ENCODE measurements around the gene SF1. TPM values are rescaled to one million over a fixed set of nuclear protein-coding genes. Genes with fewer than 3 reads are reported as not detected.
A peak's percentile ranks its signal among the peaks of the same experiment; 100 is the strongest.

Gene SF1
- total and polyA plus RNA-seq, 12 donors: 76.2 to 395 (median 213) TPM

DNA sequence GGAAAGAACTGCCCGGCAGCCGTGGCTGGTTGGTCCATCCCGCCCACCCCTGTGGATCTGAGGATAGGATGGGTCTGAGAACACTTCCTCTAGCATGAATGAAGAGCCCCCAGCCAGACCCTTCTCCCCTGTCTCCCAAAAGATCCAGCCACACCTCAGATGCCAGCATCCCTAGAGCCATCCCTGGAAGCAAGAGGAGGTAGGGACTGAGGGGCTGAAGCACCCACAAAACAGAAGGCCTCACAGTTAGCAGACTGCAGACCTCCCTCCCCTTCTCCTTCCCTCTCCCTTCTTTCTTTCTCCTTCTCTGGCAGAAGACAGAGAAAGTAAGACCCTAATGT, 57.0 kb downstream of the SF1 start:
- H3K9me3 ChIP-seq (replicated peaks in 1 of 3): no peaks in the 10 kb centered on the region
- TF ChIP-seq POLR2A (IDR thresholded peaks at IDR 0.05): no peak
- TF ChIP-seq, protein P1, sequence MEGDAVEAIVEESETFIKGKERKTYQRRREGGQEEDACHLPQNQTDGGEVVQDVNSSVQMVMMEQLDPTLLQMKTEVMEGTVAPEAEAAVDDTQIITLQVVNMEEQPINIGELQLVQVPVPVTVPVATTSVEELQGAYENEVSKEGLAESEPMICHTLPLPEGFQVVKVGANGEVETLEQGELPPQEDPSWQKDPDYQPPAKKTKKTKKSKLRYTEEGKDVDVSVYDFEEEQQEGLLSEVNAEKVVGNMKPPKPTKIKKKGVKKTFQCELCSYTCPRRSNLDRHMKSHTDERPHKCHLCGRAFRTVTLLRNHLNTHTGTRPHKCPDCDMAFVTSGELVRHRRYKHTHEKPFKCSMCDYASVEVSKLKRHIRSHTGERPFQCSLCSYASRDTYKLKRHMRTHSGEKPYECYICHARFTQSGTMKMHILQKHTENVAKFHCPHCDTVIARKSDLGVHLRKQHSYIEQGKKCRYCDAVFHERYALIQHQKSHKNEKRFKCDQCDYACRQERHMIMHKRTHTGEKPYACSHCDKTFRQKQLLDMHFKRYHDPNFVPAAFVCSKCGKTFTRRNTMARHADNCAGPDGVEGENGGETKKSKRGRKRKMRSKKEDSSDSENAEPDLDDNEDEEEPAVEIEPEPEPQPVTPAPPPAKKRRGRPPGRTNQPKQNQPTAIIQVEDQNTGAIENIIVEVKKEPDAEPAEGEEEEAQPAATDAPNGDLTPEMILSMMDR (IDR thresholded peaks at IDR 0.05): no peak

DNA sequence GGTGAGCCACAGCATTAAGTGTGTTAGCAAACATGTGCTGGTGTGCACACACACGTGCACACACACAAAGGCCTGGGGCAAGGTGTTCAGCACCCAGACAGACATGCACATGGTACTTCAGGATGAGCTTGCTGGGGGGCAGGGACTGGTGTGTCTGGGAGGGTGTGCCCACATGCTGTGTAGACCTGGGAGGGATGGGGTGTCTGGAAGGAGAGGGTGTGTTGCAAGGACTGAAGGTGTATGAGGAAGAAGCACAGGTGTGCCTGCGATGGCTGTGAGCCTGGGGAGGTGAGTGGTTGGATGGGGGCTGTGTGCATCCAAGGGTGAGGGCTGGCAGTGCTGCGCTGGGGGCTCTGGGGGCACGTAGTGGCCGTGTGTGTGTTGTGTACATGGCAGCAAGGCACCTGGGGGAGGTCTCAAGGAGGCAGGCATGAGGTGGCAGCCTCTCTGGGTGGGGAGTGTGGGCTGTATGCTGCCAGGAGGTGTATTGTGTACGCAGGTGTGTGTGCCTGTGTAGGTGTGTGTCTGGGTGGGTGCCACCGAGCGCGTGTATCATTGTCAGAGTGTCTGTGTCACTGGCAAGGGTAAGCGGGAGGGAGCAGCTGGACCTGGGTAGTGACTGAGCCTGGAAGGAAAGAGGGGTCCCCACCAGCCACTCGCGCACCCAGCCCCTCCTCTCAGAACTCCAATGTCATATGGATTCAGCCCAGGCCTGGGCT, 57.5 kb downstream of the SF1 start:
- WGBS, 4 donors: 74 to 80% (median 75%) methylated on average over 11 to 12 of the region's 12 CpGs

More for the DNA sequence above, 57.0 kb downstream of the SF1 start:
- no peak for DNase-seq
- H3K36me3 ChIP-seq (replicated peaks in 1 of 2): no peaks in the 10 kb centered on the region
- H3K27ac ChIP-seq: no peak overlapping the region
- peaks cover 20% of the 10 kb centered on the region for H3K27me3 ChIP-seq
- peaks cover 3 to 6% of the 10 kb centered on the region in 2 donors for H3K4me1 ChIP-seq (replicated peaks in 1 of 2)
- intact Hi-C loops (cut with DNase I): loop anchor here in 1 of 2 donors (5.0 kb wide), 1 partner anchor 34 kb away; no protein-coding TSS in a partner anchor
- WGBS, 4 donors: 50 to 83% (median 66%) methylated on average over 2 to 3 of the region's 3 CpGs
- no peak overlapping the region for H3K4me3 ChIP-seq

DNA sequence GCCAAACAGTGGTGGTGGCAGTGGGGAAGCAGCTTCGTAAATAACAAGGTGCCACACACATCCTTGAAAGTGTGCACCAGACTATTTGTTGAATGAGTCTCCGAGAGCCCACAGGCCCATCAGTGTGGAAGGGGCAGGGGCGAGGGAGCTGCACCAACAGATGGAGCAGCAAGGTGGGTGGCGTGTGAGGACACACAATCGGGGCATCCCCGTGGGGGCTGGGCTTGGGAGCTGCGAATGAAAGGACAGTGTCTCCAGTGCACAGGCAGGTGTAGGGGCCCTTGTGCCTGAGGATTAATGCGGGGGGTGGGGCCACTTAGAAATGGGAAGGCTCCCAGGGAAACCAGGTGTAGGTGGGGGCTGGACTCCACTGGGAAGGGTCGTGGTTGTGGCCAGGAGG, 58.2 kb downstream of the SF1 start:
- H3K9me3 ChIP-seq (replicated peaks in 1 of 3): no peaks in the 10 kb centered on the region
- H3K27me3 ChIP-seq: peaks cover 30% of the 10 kb centered on the region
- peaks cover 3 to 6% of the 10 kb centered on the region in 2 donors for H3K4me1 ChIP-seq (replicated peaks in 1 of 2)
- no peak overlapping the region for H3K27ac ChIP-seq
- H3K4me3 ChIP-seq: no peak overlapping the region
- WGBS, 4 donors: 55 to 67% (median 62%) methylated on average over 8 to 9 of the region's 9 CpGs
- intact Hi-C loops (cut with DNase I): loop anchor here in 1 of 2 donors (5.0 kb wide), 1 partner anchor 33 kb away; no protein-coding TSS in a partner anchor
- DNase-seq: no peak
- TF ChIP-seq, protein P1 (IDR thresholded peaks at IDR 0.05): no peak
- TF ChIP-seq POLR2A (IDR thresholded peaks at IDR 0.05): no peak
- no peaks in the 10 kb centered on the region for H3K36me3 ChIP-seq (replicated peaks in 1 of 2)

More for the DNA sequence above, 57.5 kb downstream of the SF1 start:
- peak in 1 of 7 donors; percentile 13 for DNase-seq
- no peak for TF ChIP-seq POLR2A (IDR thresholded peaks at IDR 0.05)
- TF ChIP-seq, protein P1 (IDR thresholded peaks at IDR 0.05): no peak
- Histone ChIP-seq H3K4me3 (no peak overlapping the region), H3K9me3 (replicated peaks in 1 of 3) (no peaks in the 10 kb centered on the region), H3K4me1 (replicated peaks in 1 of 2) (peaks cover 3 to 6% of the 10 kb centered on the region in 2 donors), H3K27ac (no peak overlapping the region), H3K27me3 (peaks cover 23% of the 10 kb centered on the region), H3K36me3 (replicated peaks in 1 of 2) (no peaks in the 10 kb centered on the region)
- intact Hi-C loops (cut with DNase I): loop anchor here in 1 of 2 donors (5.0 kb wide), 1 partner anchor 33 kb away; no protein-coding TSS in a partner anchor

DNA sequence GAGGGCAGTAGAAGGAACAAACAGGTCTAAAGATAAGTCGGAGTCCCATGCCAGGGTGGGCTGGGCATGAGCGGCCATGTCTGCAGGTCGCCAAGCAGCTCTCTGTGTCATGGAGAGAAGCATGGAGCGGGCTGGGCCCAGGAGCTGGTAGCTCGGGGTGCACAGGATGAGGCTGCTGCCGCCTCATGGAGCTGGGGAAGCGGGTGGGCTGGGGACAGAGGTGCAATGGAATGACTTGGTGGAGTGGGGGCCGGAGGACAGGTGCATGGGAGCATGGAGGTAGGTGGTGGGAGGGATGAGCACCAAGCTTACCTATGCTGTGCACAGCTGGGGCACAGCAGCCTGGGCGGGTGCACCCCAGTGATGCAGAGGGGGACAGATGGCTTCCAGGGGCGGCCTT, 58.9 kb downstream of the SF1 start:
- no peak for DNase-seq
- WGBS, 4 donors: 80 to 90% (median 83%) methylated on average over 9 to 10 of the region's 10 CpGs

More for the DNA sequence above, 58.9 kb downstream of the SF1 start:
- Histone ChIP-seq H3K27ac (no peak overlapping the region), H3K9me3 (replicated peaks in 1 of 3) (no peaks in the 10 kb centered on the region), H3K36me3 (replicated peaks in 1 of 2) (no peaks in the 10 kb centered on the region), H3K4me3 (no peak overlapping the region), H3K27me3 (peaks cover 37% of the 10 kb centered on the region), H3K4me1 (replicated peaks in 1 of 2) (peaks cover 3 to 6% of the 10 kb centered on the region in 2 donors)
- TF ChIP-seq, protein P1 (IDR thresholded peaks at IDR 0.05): no peak
- TF ChIP-seq POLR2A (IDR thresholded peaks at IDR 0.05): no peak
- intact Hi-C loops (cut with DNase I): no loop called here

All from adrenal gland (tissue), 12 donors.